Neutrophil (primary cell): ENCODE results near the gene GGACT.

ENCODE experiments used
- H3K27ac ChIP-seq: fragments of 200-600 bp; sonication (generic); 2 replicates; pipeline ENCODE4 v1.5.1; 2016; ENCODE audit warnings: mild to moderate bottlenecking, moderate library complexity
- H3K27me3 ChIP-seq: fragments of 200-600 bp; sonication (generic); 2 replicates; pipeline ENCODE4 v1.6.0; 2016; ENCODE audit warnings: mild to moderate bottlenecking
- H3K36me3 ChIP-seq: fragments of 200-600 bp; sonication (generic); 2 replicates; pipeline ENCODE4 v1.5.1; 2017
- H3K4me1 ChIP-seq, 2 experiments: fragments of 200-600 bp in 1 of 2; sonication (generic) in 1 of 2; 1 replicate in 1 of 2; 2 replicates in 1 of 2; pipeline versions ENCODE4 v1.5.1 to v1.6.1; 2013 to 2016; ENCODE audit warnings: low read depth in 1 of 2, low read length in 1 of 2, mild to moderate bottlenecking in 1 of 2, moderate library complexity in 1 of 2; ENCODE audit not compliant: control insufficient read depth in 1 of 2, insufficient read depth in 1 of 2
- H3K4me3 ChIP-seq, 2 experiments: fragments of 200-600 bp in 1 of 2; sonication (generic) in 1 of 2; 1 replicate in 1 of 2; 2 replicates in 1 of 2; pipeline ENCODE4 v1.5.1; 2013 to 2016; ENCODE audit warnings: low read depth in 1 of 2, low read length in 1 of 2, mild to moderate bottlenecking in 1 of 2, moderate library complexity in 1 of 2
- H3K9me3 ChIP-seq: fragments of 200-600 bp; sonication (generic); 2 replicates; pipeline ENCODE4 v1.5.1; 2016
- TF ChIP-seq, protein P1 (sequence below): fragments of 200-600 bp; sonication (generic); IDR thresholded peaks from 2 replicates; pipeline ENCODE4 v1.5.1; 2016; ENCODE audit warnings: antibody characterized with exemption

The GGACT gene

DNA sequence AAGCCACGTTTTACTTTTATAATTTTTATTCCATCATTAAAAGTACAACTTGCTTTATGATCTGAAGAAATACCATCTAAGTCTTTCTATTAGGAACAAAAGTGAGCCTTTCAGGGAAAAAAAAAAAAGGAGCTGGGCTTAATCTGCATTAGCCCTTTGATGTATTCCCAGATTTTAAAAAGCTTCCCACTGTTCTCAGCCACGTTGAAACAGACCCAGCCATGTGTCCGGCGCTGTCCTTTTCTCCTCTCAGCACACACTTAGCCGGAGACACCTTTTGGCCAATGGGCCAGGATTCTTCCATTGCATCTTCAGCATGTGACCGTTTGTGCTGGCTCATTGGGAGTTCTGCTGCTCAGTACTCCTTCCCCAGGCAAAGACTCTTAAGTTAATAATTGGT, 105.5 kb downstream of the GGACT start:
- no peak overlapping the region for H3K27ac ChIP-seq
- no peak overlapping the region for H3K4me3 ChIP-seq
- no peaks in the 10 kb centered on the region for H3K36me3 ChIP-seq
- no peaks in the 10 kb centered on the region for H3K27me3 ChIP-seq
- TF ChIP-seq, protein P1, sequence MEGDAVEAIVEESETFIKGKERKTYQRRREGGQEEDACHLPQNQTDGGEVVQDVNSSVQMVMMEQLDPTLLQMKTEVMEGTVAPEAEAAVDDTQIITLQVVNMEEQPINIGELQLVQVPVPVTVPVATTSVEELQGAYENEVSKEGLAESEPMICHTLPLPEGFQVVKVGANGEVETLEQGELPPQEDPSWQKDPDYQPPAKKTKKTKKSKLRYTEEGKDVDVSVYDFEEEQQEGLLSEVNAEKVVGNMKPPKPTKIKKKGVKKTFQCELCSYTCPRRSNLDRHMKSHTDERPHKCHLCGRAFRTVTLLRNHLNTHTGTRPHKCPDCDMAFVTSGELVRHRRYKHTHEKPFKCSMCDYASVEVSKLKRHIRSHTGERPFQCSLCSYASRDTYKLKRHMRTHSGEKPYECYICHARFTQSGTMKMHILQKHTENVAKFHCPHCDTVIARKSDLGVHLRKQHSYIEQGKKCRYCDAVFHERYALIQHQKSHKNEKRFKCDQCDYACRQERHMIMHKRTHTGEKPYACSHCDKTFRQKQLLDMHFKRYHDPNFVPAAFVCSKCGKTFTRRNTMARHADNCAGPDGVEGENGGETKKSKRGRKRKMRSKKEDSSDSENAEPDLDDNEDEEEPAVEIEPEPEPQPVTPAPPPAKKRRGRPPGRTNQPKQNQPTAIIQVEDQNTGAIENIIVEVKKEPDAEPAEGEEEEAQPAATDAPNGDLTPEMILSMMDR, result no peak
- no peaks in the 10 kb centered on the region for H3K9me3 ChIP-seq
- H3K4me1 ChIP-seq, result peaks cover 0 to 9% of the 10 kb centered on the region in 2 experiments

DNA sequence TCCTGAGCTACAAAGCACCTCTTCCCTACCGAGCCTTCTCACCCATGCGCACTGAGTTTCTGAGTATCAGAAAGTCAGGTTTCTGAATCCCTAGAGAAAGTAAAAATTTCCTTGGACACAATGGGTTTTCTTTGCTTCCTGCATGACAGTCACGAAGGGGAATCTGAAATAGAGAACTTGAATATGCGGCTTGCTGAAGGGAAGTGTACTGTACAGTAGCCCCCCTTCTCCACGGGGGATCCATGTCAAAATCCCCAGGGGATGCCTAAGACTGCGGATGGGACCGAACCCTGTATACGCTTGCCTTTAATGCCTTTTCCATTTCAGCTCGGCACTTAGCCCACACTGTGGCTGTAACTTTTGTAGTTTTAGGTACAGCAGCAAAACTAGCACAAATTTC, 107.9 kb downstream of the GGACT start:
- peaks cover 0 to 9% of the 10 kb centered on the region in 2 experiments for H3K4me1 ChIP-seq
- no peaks in the 10 kb centered on the region for H3K36me3 ChIP-seq
- TF ChIP-seq, protein P1, result no peak
- no peaks in the 10 kb centered on the region for H3K9me3 ChIP-seq
- no peak overlapping the region for H3K4me3 ChIP-seq
- no peak overlapping the region for H3K27ac ChIP-seq
- H3K27me3 ChIP-seq, result no peaks in the 10 kb centered on the region
